ENCODE data around the gene DCAF15.

The DCAF15 gene

DNA sequence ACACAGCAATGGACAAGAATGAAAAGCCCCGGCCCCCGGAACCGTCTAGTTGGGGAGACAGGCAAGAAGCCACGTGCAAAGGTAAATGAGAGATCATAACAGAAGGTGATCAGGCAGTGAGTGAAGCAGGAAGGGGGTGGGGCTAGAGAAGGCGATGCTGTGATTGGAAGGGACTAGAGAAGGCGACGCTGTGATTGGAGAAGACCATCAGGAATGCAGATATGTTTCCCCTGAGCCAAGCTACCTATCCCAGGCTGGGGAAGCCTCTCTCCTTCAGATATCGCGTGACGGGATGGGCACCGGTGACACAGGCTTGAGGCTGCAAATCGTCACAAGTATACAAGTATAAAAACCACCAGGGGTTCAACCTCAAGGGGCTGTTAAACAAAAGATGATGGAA lies 21.8 kb downstream of the DCAF15 start:
- in situ Hi-C loops (cut with MboI; ENCODE audit: low sequenced_read_pairs) = no loop called here

DNA sequence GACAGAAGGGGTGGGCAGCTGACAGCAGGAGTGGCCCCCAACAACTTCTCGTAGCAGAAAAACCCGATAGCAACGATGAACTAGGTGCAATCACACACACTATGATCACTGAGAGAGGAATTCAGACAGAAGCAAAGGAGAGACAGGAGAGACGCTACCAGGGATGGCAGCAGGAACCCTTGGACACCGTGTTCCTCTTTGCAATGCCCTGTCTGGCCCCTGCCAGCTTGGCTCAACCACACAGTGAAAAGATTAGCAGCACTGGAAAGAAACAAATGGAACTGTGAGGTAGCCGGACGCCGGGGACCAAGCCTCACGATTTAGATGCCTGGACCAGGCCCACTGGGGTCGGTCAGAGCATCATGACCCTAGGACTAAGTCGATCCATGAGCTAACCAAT lies 23.6 kb downstream of the DCAF15 start:
- in situ Hi-C loops (cut with MboI; ENCODE audit: low sequenced_read_pairs) = no loop called here

DNA sequence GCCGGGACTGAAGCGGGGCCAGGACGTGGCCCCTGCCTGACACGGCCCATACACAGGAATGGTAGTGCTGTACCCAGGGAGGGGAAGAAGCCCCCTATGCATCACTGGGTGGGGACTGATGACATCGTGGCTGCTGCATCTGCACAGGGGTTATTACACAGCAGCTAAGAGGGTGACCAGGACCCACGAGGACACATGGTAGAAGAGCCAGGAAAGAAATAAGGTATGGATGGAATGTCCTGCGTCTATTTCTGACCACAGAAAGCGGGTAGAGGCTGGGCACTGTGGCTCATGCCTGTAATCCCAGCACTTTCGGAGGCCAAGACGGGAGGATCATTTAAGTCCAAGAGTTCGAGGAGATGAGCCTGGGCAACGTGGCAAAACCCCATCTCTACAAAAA lies 24.1 kb downstream of the DCAF15 start:
- in situ Hi-C loops (cut with MboI; ENCODE audit: low sequenced_read_pairs) = no loop called here

DNA sequence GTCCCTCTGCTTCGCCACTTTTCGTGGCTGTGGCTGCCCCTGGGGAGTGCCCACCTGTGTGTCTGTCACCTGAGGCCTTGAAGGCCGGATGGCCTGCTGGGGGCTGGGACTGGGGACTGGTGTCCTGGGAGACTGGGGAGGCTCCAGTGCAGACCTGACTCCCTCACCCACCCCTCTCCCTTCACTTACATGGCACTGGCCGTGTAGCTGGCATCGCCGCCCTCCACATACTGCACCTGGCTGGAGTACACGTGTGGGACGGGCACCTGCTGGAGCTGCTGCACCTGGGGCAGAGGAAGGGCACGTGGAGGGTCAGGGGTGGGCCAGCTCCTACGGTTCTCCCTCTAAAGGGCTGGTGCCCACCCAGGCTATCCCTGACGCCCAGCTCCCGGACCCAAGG lies 25.5 kb downstream of the DCAF15 start:
- in situ Hi-C loops (cut with MboI; ENCODE audit: low sequenced_read_pairs) = no loop called here

DNA sequence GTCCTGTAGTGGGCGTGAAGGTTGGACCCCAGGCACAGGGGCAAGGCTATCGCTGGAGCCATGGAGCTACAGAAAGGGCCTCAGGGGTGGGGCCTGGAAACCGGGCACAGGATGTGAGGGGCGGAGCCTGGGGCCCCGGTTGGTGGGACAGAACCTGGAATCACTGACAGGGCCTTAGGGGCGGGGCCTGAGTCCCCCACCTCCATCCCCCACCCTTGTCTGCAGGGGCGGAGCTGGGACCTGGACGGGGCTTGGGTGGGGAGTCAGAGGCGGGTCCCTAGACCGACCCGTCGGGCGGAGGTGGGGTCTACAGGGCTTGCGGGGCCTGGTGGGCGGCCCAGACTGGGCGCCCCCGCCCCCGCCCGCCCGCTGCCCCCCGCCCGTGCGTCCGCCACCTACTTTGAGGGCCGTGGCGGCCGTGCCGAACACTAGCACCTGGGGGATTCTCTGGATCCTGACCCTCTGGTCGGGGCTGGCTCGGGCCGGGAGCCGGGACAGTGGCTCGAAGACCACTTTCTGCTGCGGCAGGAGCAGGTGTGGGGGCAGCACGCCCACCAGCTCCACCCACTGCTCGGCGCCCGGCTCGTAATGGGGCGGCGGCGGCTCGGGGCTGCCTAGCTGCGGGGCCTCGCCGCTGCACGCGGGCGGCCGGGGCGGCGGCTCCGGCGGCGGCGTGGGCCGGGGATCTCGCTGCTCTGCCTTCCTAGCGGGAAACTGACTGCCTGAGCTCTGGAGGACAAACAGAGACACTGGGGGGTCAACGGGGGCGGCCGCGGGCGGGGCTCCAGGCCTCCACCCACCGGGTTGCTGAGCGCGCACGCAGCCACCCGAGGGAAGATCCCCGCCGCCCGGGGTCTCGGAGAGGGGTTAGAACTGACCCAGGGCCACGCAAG lies 26.3 kb downstream of the DCAF15 start:
- in situ Hi-C loops (cut with MboI; ENCODE audit: low sequenced_read_pairs) = no loop called here

DNA sequence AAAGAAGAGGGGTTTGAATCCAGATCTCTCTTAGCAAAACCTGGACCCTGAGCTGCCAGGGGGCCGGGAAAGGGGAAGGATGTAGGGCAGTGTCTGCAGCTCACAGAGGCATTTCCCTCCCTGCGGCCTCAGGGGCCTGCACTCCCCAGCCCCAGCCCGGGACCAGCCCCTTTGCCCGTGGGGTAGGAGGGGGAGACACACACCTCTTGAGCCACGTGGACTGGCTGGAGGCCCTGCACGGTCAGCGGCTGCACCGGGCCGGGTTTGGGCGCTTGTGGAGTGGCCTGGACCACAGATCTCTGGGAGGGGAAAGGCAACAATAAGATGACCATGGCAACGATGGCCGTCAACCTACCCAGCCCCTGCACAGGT lies 26.9 kb downstream of the DCAF15 start:
- in situ Hi-C loops (cut with MboI; ENCODE audit: low sequenced_read_pairs) = no loop called here

DNA sequence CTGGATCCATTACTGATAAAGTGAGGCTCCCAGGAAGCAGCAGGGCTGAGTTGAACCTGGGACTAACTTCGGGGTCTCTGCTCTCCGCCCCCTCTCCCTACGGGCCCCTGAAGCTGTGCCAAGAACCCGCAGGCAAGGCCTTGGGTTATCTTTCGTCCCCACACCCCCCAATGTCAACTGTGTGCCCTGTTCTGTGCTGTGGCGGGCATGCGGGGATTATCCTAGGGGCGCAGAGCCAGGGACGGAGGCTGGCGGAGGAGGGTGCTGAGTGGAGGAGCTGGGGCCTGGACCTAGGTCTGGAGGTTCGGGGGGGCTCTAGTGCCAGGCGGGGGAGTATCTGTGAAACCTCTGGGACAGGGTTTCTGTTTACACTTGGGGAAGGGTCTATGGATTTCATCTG lies 27.4 kb downstream of the DCAF15 start:
- in situ Hi-C loops (cut with MboI; ENCODE audit: low sequenced_read_pairs) = no loop called here

DNA sequence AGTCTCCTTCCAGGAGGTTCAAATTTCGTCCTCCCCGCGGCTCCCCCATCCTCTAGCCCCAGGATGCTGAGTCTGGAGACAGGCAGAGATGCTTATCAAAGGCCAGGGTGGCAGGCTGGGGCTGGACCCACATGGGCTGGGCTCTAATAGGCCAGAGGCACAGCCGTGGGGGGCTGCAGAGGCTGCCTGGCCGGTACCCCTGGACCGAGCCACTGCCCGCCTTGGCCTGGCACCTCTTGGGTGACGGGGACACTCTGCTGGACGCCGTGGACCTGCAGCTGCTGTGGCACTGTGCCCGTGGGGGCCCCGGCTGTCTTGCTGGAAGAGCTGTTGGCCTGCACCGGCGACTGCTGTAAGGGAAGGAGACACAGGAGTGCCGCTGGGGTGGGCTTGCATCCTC lies 28.0 kb downstream of the DCAF15 start:
- in situ Hi-C loops (cut with MboI; ENCODE audit: low sequenced_read_pairs) = no loop called here

DNA sequence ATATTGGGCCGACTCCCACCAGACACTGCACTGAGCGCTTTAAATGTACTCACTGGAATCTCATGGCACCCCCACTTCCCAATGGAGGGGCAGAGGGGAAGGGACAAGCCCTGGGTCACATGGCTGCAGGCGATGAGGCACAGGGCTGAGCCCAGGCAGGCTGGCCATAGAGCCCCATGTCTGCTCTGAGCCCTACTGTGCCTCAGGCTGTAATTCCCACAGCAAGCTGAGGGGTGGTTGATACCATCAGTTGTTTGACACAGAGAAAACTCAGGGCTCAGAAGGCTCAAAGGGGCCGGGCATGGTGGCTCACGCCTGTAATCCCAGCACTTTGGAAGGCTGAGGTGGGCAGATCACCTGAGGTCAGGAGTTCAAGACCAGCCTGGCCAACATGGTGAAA lies 28.7 kb downstream of the DCAF15 start:
- in situ Hi-C loops (cut with MboI; ENCODE audit: low sequenced_read_pairs) = no loop called here

DNA sequence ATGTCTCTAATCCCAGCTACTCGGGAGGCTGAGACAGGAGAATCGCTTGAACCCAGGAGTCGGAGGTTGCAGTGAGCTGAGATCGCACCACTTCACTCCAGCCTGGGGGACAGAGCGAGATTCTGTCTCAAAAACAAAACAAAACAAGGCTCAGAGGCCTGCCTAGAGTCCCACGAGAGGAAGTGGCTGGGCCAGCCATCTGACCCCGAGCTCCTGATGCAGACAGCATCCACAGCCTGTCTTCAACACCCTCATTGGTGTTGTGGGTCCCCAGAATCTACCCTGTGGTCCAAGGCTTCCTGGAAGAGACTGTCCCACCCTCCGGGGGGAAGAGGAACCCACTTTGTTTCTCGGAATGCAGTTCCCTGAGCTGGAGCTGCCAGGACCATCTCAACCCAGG lies 29.2 kb downstream of the DCAF15 start:
- in situ Hi-C loops (cut with MboI; ENCODE audit: low sequenced_read_pairs) = no loop called here

DNA sequence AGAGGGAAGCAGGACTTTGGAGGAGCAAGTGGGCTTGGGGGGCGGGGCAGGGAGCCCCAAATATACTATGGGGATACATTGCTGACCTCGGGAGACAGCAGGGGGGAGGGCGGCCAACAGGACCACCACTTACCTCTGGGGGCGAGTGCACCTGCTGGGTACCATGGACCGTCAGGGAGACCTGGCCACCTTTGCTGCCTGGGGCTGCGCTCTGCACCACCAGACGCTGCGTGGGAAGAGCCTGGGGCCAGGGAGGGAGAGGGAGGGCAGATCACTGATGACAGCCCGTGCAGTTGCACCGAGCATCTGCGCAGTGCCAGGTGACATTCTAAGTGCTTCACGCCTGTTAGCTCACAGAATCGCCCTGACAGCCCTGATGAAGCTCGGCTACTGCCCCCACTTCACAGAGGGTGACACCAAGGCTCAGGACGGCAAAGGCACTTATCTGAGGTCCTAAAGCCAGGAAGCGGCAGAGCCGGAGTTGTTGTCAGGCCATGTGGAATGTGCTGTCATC lies 29.7 kb downstream of the DCAF15 start:
- in situ Hi-C loops (cut with MboI; ENCODE audit: low sequenced_read_pairs) = no loop called here

DNA sequence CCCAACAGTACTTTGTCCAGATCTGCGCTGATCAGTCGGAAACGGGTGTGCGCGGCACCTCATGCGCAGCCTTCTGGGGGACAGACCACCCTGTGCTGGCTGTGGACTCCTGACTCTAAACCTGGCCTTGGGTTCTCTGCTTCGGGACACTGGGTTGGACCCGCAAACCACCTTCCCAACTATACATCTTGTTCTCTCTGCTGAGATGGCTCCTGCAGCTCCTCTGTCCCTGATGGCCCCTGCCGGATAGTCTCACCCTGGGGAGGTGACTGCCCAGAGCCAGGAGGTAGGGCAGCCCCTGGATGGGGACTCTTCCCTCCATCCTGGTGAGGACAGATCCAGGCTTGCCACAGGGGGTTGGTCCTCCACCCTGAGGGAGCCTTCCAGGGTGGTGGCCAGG lies 30.5 kb downstream of the DCAF15 start:
- in situ Hi-C loops (cut with MboI; ENCODE audit: low sequenced_read_pairs) = no loop called here

DNA sequence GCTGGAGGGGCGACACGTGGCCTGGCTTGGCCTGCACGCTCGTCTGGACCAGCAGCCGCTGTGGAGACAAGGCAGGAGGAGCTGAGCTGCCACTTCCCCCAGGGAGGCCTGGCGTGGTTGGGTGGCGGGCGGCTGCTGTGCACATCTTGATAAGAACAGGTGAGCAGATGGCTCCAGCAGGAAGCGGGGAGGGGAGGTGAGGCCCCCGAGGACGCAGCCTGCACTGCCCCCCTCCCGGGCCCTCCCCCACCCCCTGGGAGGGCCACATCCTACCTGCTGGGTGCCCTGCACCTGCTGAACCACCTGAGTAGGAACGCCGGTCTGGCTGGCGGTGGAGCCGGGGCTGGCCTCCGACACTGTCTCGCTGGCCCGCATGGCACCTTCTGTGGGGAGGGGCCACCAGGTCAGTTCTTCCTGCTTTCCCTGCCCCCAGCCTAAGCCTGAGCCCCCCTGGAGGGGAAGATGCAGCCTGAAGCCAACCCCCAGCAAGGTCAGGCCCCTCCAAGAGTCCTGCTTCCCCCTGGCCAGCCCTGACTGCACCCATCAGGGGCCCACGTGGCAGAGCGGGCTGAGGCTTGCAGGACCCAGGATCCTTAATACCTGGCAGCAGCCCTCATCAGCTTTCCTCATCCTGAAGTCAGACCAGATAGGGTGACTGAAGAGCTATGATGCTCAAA lies 31.0 kb downstream of the DCAF15 start:
- in situ Hi-C loops (cut with MboI; ENCODE audit: low sequenced_read_pairs) = no loop called here

DNA sequence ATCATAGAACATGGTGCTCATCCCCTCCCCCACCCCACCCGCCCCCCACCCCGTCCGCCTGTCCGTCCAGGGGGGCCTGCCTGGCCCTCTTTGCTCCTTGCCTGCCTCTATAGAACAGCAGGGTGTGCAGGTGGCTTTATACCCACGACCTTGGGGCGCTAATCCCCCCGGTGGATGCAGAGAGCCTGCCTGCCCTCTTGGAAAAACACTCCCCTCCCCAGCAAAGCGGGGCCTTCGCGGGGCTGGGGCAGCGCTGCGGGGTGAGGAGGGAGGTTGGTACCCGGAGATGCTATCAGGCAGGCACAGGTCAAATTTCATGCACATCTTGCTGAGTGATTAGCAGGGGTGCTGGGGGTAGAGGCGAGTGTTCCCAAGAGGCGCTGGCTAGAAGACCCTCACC lies 31.9 kb downstream of the DCAF15 start:
- in situ Hi-C loops (cut with MboI; ENCODE audit: low sequenced_read_pairs) = no loop called here

DNA sequence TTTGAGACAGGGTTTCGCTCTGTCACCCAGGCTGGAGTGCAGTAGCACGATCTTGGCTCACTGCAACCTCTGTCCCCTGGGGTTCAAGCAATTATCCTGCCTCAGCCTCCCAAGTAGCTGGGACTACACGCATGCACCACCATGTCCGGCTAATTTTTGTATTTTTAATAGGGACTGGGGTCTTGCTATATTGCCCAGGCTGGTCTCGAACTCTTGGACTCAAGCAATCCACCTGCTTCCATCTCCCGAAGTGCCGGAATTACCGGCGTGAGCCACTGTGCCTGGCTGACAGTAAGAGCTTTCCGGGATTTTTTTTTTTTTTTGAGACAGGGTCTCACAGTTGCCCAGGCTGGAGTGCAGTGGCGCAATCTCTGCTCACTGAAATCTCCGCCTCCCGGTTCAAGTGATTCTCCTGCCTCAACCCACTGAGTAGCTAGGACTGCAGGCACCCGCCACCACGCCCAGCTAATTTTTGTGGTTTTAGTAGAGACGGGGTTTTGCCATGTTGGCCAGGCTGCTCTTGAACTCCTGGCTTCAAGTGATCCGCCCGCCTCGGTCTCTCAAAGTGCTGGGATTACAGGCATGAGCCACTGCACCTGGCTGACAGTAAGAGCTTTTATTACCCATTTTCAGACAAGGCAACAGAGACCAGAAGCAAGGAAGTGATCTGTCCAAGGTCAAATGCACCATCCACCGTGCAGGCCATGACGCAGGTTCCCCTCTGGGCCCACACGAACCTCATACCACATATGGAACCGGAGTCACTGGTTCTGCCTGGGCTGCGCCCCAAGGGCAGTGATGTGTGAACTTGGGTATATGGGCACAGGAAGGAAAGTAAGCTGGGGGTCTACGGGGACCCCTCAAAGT lies 32.8 kb downstream of the DCAF15 start:
- in situ Hi-C loops (cut with MboI; ENCODE audit: low sequenced_read_pairs) = no loop called here

DNA sequence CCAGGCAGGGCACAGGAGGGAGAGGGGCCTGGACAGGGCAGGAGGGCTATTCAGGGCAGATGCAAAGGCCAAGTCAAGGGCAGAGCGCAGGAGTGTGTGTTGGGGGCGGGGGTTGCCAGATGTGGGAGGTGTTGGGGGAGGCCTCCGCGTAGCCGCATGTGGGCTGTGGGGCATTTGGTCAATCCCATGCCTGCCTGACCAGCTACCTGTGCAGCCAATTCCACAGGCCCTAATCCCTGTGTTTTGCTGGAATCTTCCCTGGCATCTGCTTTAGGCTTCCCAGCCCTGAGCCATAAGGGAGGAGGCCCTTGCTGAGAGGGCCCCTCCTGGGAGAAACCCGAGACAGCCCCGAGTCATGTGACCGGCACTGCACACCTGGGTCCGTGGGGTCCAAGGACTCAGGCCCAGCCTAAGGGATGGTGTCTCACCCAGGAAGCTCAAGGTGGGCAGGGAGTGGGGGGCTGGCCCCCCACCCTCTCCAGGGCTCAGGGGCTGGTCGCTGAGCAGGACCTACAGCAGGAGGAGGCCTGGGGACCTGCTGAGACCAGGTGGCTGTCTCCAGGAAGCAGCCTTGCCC lies 33.5 kb downstream of the DCAF15 start:
- in situ Hi-C loops (cut with MboI; ENCODE audit: low sequenced_read_pairs) = no loop called here

DNA sequence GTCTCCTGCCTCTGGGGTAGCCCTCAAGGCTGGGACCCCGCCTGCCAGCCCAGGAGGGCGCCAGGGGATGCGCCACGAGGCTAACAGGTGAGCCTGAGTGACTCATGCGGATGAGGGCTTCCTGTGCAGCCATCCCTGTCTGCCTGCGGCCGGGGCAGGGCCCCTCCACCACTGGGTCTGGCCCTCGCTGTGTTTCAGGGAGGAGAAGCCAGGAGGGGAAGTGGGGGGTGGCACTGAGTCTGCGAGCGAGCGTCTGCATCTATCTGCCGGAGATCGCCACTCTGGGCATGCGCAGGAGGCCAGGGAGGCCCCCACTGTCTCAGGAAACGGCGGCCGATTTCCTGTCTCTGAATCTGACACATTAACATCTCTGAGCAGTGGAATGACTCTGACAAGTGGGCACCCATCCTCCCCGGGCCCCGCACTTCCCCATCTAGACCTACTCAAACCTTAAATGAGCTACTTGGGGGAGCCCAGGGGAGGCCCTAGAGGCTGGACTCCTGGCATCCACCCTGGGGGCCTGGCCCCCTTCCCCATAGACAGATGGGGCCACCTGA lies 34.1 kb downstream of the DCAF15 start:
- in situ Hi-C loops (cut with MboI; ENCODE audit: low sequenced_read_pairs) = no loop called here

DNA sequence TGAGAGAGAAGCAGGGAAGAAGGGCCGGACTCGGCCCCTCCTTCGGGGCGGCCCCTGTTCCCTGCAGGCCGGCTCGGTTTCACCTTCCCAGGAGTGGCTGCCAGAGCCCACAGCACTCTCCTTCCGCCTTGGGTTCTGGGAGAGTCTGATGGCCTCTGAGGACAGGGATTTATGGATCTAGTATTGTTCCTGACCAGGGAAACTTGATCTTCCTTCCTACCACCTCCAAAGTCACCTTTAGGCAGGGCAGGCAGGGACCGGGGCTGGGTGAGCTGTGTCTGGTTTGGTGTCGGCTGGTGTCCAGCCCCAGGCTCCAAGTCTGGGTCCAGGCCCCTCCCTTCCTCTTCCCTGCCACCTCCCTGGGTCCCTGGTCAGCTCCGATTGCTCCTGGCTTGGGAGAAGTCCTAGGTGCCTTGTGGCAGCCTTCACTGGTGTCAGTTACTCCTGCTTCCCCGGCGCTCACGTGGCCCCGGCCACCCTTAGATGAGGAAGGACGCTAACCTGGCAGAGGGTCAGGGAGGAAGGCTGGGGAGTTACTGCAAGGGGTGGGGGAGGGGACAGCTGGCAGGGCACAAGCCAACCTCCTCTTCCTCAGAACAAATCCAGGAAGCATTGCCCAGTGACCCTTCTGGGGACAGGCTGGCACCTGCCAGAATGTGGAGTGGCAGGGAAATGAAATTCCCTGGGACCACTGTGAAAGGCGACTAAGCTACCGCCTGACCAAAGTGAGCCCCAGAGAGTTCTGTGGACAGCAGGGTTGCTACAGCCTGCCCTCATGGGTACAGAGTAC lies 35.0 kb downstream of the DCAF15 start:
- in situ Hi-C loops (cut with MboI; ENCODE audit: low sequenced_read_pairs) = no loop called here

DNA sequence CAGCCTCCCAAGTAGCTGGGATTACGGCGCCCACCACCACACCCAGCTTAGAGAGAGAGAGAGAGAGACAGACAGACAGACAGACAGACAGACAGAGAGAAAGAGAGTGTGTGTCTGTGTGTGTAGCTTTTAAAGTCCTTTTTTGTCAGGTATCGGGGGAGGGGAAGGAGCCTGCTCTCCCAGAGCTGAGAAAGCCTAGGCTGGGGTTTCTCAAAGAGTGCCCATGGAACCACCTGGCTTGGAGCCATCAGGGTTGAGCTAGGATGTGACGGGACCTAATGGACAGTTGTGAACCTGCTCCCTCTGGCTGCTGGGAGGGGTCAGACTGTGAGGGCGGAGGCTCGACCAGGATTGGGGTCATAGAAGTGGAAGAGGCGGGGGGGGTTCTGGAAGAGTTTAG lies 37.2 kb downstream of the DCAF15 start:
- in situ Hi-C loops (cut with MboI; ENCODE audit: low sequenced_read_pairs) = no loop called here

DNA sequence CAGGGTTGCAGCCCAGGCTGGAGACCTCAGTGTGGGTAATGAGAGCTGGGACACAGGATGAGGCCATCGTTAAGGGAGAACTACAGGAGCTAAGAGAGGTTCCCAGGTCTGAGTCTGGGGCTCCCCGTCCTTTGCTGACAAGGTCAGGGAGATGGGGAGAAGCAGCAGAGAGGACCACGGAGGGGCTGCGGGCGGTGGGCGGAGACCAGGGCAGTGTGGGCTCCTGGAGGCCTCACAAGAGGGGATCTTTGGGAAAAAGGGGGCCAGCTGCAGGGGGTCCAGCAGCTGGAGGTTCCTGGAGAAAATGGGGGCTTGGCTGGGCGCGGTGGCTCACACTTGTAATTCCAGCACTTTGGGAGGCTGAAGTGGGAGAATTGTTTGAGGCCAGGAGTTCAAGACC lies 37.8 kb downstream of the DCAF15 start:
- in situ Hi-C loops (cut with MboI; ENCODE audit: low sequenced_read_pairs) = no loop called here
